CD4-positive, alpha-beta T cell treated with Interleukin-15 for 1 hour (primary cell): Measurements from ENCODE around the gene PACSIN1.

Source experiments
- DNase-seq: peaks from one replicate; pipeline ENCODE4 v3.0.0-alpha.2; 2020

Gene PACSIN1, protein sequence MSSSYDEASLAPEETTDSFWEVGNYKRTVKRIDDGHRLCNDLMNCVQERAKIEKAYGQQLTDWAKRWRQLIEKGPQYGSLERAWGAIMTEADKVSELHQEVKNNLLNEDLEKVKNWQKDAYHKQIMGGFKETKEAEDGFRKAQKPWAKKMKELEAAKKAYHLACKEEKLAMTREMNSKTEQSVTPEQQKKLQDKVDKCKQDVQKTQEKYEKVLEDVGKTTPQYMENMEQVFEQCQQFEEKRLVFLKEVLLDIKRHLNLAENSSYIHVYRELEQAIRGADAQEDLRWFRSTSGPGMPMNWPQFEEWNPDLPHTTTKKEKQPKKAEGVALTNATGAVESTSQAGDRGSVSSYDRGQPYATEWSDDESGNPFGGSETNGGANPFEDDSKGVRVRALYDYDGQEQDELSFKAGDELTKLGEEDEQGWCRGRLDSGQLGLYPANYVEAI

DNA sequence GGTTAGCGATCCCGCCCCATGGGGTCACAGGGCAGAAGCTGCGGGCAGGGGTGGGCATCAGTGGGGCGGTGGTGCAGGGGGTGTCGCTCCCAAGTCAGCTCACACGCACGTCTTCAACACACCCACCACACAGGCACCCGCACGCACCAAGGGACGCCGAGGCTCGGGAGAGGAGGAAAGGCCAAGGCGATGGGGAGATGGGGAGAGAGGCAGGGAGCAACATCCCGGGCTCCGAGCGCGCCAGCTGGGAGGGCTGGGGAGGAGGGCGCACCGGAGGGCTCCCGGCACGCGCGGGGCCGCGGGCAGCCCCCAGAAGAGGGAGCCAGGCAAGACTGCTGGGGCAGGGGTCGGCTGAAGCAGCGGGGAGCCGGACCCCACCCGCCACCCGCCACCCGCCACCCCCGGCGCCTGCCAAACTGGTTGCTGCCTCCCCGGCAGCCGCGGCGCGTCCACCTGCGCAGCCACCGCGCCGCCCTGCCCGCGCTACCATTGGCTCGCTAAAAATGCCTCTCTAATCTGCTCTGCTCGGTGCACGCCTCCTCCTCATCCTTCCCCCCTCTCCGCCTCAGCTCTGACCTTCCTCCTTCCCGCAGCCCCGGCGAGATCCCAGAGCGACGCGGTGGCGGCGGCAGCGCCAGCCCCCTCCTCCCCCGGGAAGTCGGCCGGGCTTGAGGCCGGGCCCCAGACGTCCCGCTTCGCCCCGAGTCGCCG, at the start of gene PACSIN1:
TSS of gene PACSIN1 (plus strand) at position 546 of the 711 bp plus-strand sequence. CDS start 60,230 bp downstream, outside the sequence.
- DNase-seq: no peak

- no peak for DNase-seq
Observed at GRCh38 chr6:34416877-34417371, 49.0 kb upstream of the PACSIN1 start.

GRCh38 chr6:34418367-34418766, 47.5 kb upstream of the PACSIN1 start:
- DNase-seq: no peak

DNA sequence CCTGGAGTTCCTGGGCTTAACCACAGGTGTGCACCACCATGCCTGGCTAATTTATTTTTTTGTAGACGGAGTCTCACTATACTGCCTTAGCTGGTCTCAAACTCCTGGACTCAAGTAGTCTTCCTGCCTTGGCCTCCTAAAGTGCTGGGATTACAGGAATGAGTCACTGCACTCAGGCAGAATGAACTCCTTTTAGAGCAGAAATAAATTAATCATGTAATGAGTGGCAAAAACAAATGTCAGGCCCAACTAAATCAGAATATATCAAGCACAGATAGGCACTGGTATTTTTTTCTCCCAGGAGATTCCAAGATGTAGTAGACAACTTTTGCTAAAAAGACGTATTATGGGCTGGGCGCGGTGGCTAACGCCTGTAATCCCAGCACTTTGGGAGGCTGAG, 42.6 kb upstream of the PACSIN1 start:
- DNase-seq: no peak

GRCh38 chr6:34424200-34425131, 41.4 kb upstream of the PACSIN1 start:
- no peak for DNase-seq

GRCh38 chr6:34425132-34425497, 40.8 kb upstream of the PACSIN1 start:
- DNase-seq: no peak

DNA sequence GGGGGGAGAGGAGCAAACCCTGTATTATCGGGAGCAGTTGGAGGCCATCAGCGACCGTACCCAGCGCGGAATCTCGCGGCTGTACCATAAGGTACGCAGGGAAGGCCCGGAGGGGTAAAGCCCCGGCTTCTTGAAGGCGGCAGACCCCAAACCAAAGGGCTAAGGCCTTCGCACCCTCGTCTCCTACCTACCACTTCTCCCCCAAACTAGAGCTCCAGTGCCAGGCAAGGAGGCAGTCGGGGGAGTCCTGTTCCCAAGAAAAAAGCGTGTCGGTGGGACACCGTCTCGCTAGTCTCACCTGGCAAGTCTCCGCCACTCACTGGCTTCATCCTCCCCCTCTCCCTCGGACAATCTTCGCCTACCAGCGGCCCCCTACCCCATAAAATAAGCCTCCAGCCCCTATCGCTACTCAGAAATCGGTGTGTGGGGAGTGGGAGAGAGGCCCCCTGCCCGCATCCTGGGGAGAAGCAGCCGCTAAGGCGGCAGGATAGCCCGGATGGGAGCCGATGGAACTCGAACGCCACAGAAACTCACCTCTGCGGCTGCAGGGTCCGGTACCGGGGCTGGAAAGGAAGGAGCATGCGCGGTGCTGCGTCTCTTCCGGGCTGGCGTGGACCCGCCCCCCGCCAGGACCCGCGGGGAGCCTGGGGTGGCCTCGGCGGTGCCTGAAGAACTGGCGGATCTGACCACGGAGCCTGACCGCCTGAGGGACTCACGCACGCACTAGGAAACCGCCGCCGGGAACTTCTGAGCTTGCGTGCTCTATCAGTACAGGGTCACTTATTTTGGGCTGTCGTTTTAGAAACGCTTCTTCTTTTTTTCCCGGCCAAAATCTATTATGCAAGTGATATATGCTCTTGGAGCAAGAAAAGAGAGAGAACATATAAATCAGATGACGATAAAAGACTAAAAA, 40.1 kb upstream of the PACSIN1 start, which contains the start of gene RPS10:
TSS of gene RPS10 (minus strand) at position 572 of the 913 bp plus-strand sequence. CDS start 848 bp downstream, outside the sequence.
- peak; percentile 91 for DNase-seq

GRCh38 chr6:34435916-34436315, 30.0 kb upstream of the PACSIN1 start:
- DNase-seq: no peak

DNA sequence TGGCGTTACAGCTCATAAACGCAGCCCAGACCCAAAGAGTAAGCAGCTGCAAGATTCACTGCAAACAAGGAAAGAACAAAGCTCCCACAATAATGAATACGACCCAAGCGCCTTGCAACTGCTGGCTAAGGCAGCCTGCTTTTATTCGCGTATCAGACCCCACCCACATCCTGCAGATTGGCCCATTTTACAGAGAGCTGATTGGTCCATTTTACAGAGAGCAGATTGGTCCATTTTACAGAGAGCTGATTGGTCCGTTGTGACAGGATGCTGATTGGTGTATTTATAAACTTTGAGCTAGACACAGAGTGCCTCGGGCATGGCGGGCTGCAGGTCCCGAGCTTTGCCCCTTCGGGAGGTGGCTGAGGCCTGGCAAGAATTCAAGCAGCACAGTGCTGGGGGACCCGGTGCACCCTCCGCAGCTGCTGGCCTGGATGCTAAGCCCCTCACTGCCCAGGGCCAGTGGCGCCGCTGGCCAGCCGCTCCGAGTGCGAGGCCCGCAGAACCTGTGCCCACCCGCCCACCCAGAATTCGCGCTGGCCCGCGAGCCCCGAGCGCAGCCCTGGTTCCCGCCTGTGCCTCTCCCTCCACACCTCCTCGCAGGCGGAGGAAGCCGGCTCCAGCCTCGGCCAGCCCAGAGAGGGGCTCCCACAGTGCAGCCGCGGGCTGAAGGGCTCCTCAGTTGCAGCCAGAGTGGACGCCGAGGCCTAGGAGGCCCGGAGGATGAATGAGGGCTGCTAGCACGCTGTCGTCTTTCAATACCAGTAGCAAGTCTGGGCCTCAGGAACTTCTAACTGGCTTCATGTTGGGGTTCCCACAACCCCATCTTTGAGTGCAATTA, 28.9 kb upstream of the PACSIN1 start:
- DNase-seq: no peak

- no peak for DNase-seq
Observed at GRCh38 chr6:34437644-34437970, 28.3 kb upstream of the PACSIN1 start.

DNA sequence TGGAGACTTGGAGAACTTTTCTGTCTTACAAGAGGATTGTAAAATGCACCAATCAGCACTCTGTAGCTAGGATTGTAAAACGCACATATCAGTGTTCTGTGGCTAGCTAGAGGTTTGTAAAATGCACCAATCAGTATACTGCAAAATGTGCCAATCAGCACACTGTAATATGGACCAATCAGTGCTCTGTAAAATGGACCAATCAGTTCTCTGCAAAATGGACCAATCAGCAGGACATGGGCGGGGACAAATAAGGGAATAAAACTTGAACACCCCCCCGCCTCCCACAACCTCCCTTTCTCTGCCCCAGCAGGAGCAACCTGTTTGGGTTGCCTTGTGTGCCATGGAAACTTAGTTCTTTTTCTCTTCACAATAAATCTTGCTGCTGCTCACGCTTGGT, 27.2 kb upstream of the PACSIN1 start:
- DNase-seq: no peak

GRCh38 chr6:34439442-34439841, 26.4 kb upstream of the PACSIN1 start:
- DNase-seq: no peak

DNA sequence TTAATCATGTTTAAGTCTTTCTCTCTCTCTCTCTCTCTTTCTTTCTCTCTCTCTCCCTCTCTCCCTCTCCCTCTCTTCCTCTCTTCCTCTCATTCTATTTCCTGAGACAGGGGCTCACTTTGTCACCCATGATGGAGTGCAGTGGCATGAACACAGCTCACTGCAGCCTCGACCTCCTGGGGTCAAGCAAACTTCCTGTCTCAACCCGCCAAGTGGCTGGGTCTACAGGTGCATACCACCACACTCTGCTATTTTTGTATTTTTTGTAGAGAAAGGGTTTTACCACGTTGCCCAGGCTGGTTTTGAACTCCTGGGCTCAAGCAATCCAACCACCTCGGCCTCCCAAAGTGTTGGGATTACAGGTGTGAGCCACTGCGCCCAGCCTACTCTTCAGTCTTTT, 24.4 kb upstream of the PACSIN1 start:
- DNase-seq: no peak

- no peak for DNase-seq
Observed at GRCh38 chr6:34445313-34445860, 20.5 kb upstream of the PACSIN1 start.

DNA sequence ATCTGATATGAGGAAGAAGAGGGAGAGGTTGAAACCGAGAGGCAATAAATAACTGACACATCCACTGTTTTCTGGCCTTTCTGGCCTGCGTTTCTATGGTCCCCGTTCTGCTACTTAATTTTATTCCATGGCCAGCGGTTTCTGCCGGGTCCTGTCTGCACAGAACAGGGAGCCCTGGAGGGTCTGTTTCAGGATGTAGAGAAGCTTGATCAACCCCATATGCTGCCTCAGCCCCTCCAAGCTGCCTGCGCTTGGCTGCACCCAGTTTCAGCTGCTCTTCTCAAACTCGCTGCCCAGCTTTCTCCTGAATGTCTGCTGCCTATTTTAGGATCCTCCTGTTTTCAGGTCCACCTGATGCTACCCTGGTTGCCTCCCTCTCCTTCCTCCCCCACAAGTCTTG, 18.5 kb upstream of the PACSIN1 start:
- DNase-seq: no peak

DNA sequence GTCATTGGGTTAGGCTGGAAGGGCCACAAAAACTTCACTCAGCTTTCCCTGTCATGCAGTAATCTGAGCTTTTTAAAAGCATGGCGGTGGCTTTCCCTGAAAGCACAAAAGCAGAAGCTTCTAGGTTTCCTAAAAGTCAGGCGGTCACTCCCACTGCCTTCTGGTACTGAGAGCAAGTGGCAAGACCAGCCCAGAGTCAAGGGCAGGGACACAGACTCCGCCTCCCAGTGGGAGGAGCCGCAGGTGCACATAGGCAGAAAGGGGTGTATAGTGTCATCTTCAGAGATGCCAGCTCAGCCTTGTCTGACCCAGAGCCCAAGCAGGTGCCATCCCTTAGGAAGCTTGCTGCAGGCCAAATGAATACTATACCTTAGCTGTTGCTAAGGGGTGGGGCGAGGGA, 18.0 kb upstream of the PACSIN1 start:
- DNase-seq: no peak

DNA sequence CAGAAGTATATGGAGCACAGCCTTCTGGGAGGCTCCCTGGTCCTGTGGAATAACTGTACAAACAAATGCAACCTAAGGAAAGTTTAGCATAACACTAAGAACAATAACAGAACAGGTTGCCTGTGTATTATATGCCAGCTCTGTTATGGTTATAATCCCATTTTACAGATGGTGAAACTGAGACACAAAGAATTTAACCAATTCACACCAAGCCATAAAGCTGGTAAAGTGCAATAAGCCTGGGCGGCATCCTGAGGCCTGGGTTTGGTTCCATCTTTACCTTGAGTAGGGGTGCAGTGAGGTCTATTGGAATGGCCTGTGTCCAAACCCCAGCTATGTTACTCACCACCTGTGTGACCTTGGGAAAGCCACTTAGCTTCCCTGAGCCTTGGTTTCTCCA, 14.7 kb upstream of the PACSIN1 start:
- DNase-seq: no peak

DNA sequence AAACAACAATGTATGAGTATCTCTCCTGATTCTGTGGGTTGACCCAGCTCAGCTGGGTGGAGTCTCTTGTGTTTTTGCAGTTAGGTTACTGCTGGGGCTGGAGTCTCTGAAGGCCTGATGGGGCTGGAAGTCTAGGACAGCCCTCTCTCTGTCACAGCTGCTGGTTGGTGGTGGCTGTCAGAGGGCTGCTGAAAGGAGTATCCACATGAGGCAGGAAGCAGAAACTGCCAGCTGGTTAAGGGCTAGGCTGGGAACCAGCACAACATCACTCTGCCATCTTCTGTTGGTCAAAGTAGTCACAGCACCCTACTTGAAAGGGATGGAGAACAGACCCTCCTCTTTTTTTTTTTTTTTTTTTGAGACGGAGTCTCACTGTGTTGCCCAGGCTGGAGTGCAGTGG, 10.0 kb upstream of the PACSIN1 start:
- no peak for DNase-seq

- DNase-seq: no peak
Observed at GRCh38 chr6:34457382-34457741, 8.5 kb upstream of the PACSIN1 start.
